Osteoblast (primary cell): ENCODE results near the gene ZNF497. TPM values are rescaled to one million over a fixed set of nuclear protein-coding genes. Genes with fewer than 3 reads are reported as not detected.
A peak's percentile ranks its signal among the peaks of the same experiment; 100 is the strongest.

ENCODE experiments used
- DNase-seq: peaks from one replicate; pipeline ENCODE4 v3.0.0; 2011; ENCODE audit warnings: low spot score, mixed read lengths; ENCODE audit not compliant: insufficient read length; ENCODE audit errors: missing footprints
- H2AFZ ChIP-seq: 2 replicates; pipeline ENCODE4 v1.6.0; 2011; ENCODE audit warnings: mild to moderate bottlenecking, low read length
- H3K27ac ChIP-seq: 2 replicates; pipeline ENCODE4 v1.5.1; 2011; ENCODE audit warnings: mild to moderate bottlenecking, low read depth, low read length, moderate library complexity
- H3K27me3 ChIP-seq: 2 replicates; pipeline ENCODE4 v1.6.0; 2012; ENCODE audit warnings: mild to moderate bottlenecking, control low read depth, inconsistent platforms, low read length, moderate library complexity; ENCODE audit not compliant: insufficient read depth
- H3K36me3 ChIP-seq: 2 replicates; pipeline ENCODE4 v1.5.1; 2011; ENCODE audit warnings: mild to moderate bottlenecking, low read length, control low read depth, moderate library complexity; ENCODE audit not compliant: insufficient read depth
- H3K4me1 ChIP-seq: 2 replicates; pipeline ENCODE4 v1.5.1; 2011; ENCODE audit warnings: mild to moderate bottlenecking, low read length, control low read depth, moderate library complexity; ENCODE audit not compliant: insufficient read depth
- H3K4me2 ChIP-seq: 2 replicates; pipeline ENCODE4 v1.6.0; 2011; ENCODE audit warnings: mild to moderate bottlenecking, low read length; ENCODE audit not compliant: insufficient read depth
- H3K4me3 ChIP-seq: fragments of 200-600 bp; sonication (generic); 3 replicates; pipeline ENCODE4 v1.5.1; 2012; ENCODE audit warnings: mild to moderate bottlenecking, low read length, inconsistent platforms; ENCODE audit not compliant: insufficient read depth
- H3K79me2 ChIP-seq: 2 replicates; pipeline ENCODE4 v1.6.0; 2012; ENCODE audit warnings: mild to moderate bottlenecking, low read length, control low read depth, inconsistent platforms; ENCODE audit not compliant: insufficient read depth
- H3K9me3 ChIP-seq: 2 replicates; pipeline ENCODE4 v1.5.1; 2011; ENCODE audit warnings: low read depth, low read length, control low read depth
- H4K20me1 ChIP-seq: 2 replicates; pipeline ENCODE4 v1.6.0; 2012; ENCODE audit warnings: mild to moderate bottlenecking, low read length, control low read depth; ENCODE audit not compliant: insufficient read depth
- CTCF ChIP-seq: IDR thresholded peaks from 2 replicates; pipeline ENCODE4 v1.5.1; 2011; ENCODE audit warnings: mild to moderate bottlenecking, low read depth, low read length, moderate library complexity; ENCODE audit errors: extremely low read depth
- total RNA-seq: library from RNA; depleted of rRNA; stranded (reverse); fragments of >200 nt; gene quantifications from 2 replicates; pipeline ENCODE4 v1.2.3, GENCODE V29; 2012

The ZNF497 gene
- total RNA-seq, 1 donor: 1.4 TPM

DNA sequence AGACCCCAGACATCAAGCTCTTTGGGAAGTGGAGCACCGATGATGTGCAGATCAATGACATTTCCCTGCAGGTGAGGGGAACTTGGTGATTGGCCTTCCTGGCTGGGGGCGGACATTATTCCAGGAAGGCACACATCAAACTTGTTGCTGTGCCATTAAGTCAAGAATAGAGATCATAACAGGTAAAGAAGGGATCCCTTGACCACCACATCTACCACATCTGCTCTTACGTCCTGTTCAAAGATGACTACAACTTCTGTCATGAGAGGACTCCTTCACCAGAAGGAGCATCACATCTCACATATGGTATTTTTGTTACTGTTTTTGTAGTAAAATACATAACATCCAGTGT, 25.6 kb upstream of the ZNF497 start:
- peak overlapping the region; percentile 95 for H3K27ac ChIP-seq
- peaks cover 18% of the 10 kb centered on the region for H3K4me1 ChIP-seq
- peak overlapping the region; percentile 100 for H3K4me2 ChIP-seq
- no peaks in the 10 kb centered on the region for H3K9me3 ChIP-seq
- peaks cover 55% of the 10 kb centered on the region for H3K79me2 ChIP-seq
- H4K20me1 ChIP-seq: peaks cover 36% of the 10 kb centered on the region
- H3K4me3 ChIP-seq: peak overlapping the region; percentile 99
- H2AFZ ChIP-seq: no peak overlapping the region
- no peak for TF ChIP-seq CTCF
- no peak for DNase-seq
- peaks cover 38% of the 10 kb centered on the region for H3K36me3 ChIP-seq
- H3K27me3 ChIP-seq: no peaks in the 10 kb centered on the region

DNA sequence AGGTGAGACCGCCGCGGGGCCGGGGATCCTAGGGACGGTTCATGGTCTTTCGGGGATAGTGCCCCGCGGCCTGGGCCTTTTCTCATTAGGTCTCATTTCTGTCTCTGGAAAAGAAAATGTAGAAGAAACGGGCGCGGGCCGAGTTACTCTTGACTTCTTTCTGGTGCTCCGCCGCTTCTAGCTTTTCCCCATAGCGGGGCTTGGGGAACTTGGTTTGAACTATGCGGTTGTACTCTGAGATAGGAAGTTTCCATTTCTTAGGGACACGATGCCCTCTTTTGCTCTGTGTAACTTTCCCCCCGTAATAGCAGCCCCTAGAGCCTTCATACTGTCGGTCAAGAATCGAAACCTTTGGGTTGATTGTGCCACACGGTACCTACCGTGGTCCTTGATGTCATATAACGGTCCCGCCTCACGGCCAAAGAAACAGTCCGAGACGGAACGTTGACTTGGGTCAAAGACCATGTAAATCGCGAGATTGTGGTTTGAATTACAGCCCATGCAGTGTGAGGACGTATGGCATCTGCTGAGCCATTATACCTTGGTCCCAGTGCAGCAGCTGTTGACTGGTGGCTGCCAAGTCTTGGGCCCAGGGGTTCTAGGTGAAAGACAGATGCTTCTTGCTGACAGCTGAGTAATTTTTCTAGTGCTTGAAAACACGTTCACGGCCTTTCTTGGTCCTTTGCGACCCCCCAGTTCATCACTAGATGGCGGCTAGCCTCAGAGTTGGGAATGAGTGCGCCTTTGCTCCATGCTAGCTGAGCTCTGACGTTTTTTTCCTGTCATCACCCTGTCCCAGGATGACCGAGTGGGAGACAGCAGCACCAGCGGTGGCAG, 25.0 kb upstream of the ZNF497 start:
- peaks cover 55% of the 10 kb centered on the region for H3K79me2 ChIP-seq
- H3K4me3 ChIP-seq: peak overlapping the region; percentile 99
- peak overlapping the region; percentile 100 for H3K4me2 ChIP-seq
- peak overlapping the region; percentile 61 for H2AFZ ChIP-seq
- no peak for TF ChIP-seq CTCF
- H3K36me3 ChIP-seq: peaks cover 32% of the 10 kb centered on the region
- peak; percentile 84 for DNase-seq
- H3K4me1 ChIP-seq: peaks cover 18% of the 10 kb centered on the region
- H3K27ac ChIP-seq: peak overlapping the region; percentile 95
- peaks cover 32% of the 10 kb centered on the region for H4K20me1 ChIP-seq
- H3K27me3 ChIP-seq: no peaks in the 10 kb centered on the region
- H3K9me3 ChIP-seq: no peaks in the 10 kb centered on the region

GRCh38 chr19:58386576-58387337, 24.2 kb upstream of the ZNF497 start, which contains the start of gene RPS5:
Gene RPS5, plus strand, starts transcription at chr19:58387269. Its CDS starts 869 bp downstream, at chr19:58388138.
- peak; percentile 100 for DNase-seq
- Histone ChIP-seq H3K9me3 (no peaks in the 10 kb centered on the region), H3K27ac (peak within 1 kb of the TSS; percentile 95), H3K4me1 (peaks cover 24% of the 10 kb centered on the region), H2AFZ (peak within 1 kb of the TSS; percentile 85), H3K36me3 (peaks cover 26% of the 10 kb centered on the region), H3K79me2 (peaks cover 61% of the 10 kb centered on the region), H4K20me1 (peaks cover 26% of the 10 kb centered on the region), H3K4me2 (peak within 1 kb of the TSS; percentile 100), H3K4me3 (peak within 1 kb of the TSS; percentile 99), H3K27me3 (no peaks in the 10 kb centered on the region)
- TF ChIP-seq CTCF: no peak
